CD4-positive, alpha-beta T cell treated with Interleukin-6 at 100 ng/mL for 8 hours (primary cell): ENCODE results near the gene ITGA2.

ENCODE experiments used
- DNase-seq: peaks from one replicate; pipeline ENCODE4 v3.0.0-alpha.2; 2020; ENCODE audit warnings: mixed read lengths, low spot score

Gene ITGA2

GRCh38 chr5:52988335-52989024 lies 672 bp upstream of the ITGA2 start:
- DNase-seq, result no peak

- DNase-seq, result peak; percentile 32
Measured at GRCh38 chr5:52989781-52990527, 802 bp downstream of the ITGA2 start.

GRCh38 chr5:52990528-52990925 lies 1.4 kb downstream of the ITGA2 start:
- DNase-seq, result no peak

DNA sequence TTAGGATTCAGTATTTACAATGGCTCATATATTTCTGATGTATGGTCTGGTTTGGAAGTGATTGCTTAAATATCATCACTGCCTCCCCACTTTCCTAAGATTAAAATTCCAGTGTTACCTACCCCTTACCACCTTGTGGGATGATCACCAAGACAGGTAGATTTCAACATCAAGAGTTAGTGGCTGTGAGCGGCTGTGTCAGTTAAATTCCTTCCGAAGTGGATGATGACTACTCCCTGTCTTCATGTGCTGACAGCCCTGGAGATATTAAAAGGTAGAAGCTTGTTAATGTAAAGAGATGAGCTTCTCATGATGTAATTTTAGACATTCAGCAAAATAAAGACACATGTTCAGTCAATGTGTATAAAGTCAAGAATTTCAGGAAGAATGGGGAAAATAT lies 4.2 kb downstream of the ITGA2 start:
- no peak for DNase-seq

DNA sequence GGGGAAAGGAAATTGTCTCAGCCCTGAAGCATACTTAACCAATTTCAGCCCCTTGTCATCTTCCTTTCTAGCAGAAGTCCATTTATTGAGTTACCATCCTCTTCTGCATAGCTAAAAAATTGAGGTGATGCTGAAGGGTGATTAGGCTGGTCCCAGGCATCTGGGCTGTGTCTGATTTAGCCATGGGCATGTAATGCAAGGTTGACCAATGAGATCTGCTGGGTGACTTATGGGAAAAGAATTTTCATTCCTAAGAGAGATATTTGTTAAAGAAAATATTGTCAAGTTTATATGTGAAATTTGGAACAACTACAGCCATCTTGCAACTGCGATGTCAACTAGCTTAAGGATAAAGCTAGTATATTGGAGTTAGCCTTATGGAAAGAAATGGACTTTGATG lies 5.1 kb downstream of the ITGA2 start:
- DNase-seq, result no peak

DNA sequence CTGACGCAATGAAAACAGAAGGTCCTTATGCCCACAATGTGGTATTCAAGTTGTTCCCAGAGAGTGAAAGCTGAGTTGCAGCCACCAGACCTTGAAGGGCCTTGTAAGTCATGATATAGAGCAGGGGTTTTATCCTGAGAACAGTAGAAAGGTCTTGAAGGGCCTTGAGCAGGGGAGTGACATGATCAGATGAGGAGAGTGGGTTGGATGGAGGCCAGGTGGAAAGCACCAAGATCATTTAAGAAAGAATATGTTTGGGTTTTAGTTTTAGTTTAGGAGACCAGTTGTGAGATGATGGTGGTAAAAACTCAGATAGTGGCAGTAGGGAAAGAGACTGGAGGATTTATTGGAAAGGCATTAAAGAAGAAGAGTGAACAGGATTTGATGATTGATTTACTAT lies 5.9 kb downstream of the ITGA2 start:
- no peak for DNase-seq

- no peak for DNase-seq
Measured at GRCh38 chr5:52995914-52996313, 6.8 kb downstream of the ITGA2 start.

- no peak for DNase-seq
Measured at GRCh38 chr5:52996979-52997378, 7.8 kb downstream of the ITGA2 start.

- DNase-seq, result no peak
Measured at GRCh38 chr5:52997424-52997823, 8.3 kb downstream of the ITGA2 start.

DNA sequence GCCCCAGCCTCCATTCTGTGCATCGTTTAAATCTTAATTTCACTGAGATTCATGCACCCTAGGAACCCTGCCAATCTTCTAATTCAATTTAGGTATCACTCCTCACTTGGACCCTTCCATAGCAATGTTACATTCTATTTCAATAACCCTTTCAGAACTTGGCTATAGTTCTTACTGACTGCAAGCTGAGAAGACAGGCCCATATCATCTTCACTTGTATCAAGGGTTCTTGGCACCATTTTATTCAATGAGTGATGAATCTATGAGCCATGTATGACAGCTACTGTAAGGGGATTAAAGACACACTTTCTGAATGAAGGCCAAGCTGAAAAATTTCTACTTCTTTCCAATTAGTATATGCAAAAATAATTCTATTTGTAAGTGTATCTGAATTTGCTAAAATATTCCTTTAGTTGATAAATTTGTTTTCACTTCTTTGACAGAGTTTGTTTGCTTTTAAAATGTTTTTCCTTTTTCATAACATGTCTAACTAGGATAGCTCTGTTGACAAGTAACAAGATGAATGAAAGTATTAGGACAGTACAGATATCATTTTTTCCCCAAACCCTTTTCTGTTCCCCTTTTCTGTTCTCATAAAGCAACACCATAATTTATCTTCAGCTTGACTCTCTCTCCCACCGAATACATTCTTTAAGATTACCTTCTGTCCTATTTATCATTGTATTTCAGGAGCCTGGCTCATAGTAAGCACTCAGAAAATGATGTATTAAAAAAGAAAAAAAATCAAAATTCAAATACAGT lies 9.6 kb downstream of the ITGA2 start:
- no peak for DNase-seq

DNA sequence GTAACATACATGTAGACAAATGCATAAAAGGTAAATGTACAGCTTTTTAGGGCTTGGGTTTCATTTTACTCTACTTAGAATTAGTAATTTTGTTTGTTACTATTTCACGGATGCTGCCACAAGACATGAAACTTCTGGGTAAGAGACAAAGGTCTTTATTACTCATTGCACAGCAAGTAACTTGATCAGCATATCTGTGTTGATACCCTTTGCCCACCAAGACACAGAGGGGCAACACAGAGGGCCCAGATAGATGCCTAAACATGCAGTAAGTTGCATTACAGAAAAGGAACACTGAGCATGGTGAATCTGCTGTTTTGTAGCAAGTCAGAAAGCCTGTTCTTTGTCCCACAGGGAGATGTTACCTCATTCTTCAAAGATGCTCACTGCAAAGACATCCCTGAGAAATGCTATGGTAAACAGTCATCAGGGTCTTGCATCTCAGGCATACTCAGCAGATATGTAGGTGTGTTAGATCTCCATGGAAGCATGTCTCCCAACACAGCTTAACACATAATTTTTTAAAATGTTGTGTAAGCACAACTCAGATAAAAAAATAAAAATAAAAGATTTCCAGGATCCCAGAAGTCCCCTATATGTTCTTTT lies 10.3 kb downstream of the ITGA2 start:
- no peak for DNase-seq

DNA sequence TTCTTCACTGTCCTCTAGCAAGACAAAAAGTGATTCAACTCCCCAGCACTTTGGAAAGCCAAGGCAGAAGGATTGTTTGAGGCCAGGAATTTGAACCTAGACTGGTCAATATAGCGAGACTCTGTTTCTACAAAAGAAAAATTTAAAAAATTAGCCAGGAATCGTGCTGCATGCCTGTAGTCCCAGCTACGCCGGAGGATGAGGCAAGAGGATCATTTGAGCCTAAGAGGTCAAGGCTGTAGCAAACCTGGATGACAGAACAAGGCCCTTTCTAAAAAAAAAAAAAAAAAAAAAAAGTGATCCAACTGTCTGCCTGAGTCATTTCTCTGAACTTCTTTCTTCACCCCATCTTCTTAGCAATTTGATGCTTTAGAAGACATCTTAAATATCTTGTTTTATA lies 12.4 kb downstream of the ITGA2 start:
- no peak for DNase-seq

DNA sequence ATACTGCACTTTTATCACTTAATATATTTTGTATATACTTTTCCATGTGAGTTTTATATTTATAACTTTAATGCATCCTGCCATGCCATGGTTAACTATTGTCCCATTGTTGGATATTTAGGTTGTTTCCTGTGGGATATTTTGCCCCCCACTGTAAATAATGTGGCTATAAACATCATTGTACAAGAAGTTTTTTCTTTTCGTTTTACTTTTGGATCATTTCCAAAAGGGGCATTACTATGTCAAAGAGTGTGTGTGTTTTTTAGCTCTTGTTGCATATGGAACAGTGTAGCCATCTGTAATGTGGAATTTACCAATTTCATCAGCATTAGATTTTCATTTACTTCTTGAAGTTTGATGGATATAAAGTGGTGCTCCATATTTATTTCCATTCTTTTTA lies 13.3 kb downstream of the ITGA2 start:
- no peak for DNase-seq

- no peak for DNase-seq
Measured at GRCh38 chr5:53003144-53003543, 14.0 kb downstream of the ITGA2 start.

DNA sequence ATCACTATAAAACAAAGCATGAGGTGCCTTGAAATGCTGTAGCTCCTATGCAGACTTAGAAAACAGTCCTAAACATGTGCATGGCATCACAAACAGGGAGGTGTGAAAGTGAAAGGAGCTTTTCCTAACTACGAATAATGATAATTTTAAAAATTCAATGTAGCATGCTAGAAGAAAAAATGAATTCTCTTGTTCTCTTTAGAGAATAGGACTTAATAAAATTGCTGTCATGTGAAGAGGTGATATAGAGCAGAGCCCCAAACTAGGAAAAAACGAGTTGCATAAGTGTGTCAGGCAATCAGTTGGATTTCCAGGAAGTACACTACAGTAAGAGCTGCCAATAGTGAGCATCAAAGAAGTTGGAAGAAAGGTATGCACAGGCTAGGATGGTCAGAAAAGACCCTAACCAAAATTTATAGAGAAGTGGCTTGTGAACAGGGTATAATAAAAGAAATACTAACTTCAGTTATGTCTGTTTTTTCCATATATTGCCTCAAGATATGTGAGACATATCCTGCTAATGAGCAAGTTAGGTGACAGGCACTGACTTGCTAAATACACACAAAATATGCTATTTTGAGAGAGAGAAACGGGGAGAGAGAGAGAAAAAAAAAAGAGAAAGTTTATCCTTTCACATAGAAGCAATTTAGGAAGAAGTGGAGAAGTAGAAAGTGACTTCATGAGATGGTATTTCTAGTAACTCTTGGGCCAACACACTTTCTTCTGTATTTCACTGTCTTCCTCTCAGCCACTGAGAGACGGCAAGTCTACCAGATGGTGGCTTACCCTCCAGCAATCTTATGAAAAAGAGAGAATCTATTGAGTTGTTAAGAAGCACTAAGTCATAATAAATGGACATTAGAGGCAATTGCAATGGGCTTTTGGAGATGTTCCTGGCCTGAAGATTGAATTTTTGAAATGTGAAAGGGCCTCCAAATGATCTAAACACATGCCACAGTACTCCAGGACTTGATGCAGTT lies 18.0 kb downstream of the ITGA2 start:
- DNase-seq, result no peak

DNA sequence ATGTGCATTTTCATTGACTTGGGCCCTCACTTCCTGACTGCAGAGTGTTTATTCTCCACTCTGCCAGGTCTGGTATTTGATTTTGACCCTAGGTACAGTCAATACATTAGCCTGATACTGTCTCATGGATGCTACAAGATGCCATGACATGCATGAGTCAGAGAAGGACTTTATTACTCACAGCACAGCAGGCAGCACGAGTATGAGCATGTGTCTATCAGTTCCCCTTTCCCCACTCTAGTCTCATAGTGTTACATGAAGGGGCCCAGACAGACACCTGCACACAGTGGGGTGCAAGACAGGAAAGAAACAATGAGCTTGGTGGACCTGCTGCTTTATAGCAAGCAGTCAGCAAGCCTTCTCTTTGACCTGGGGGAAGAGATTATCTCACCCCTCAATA lies 19.6 kb downstream of the ITGA2 start:
- DNase-seq, result no peak

- DNase-seq, result no peak
Measured at GRCh38 chr5:53009816-53010215, 20.7 kb downstream of the ITGA2 start.

DNA sequence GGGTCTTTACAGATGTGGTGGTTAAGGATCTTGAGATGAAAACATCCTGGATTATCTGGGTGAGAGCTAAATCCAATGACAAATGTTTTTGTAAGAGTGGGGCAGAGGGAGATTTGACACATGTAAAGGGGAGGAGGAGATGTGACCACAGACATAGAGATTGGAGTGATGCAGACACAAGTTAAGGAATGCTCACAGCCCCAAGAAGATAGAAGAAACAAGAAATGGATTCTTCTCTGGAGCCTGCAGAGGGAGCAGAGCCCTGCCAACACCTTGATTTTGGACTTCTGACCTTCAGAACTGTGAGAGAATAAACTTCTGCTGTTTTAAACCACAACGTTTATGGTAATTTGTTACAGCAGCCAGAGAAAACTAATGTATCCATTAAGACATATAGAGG lies 21.7 kb downstream of the ITGA2 start:
- no peak for DNase-seq

DNA sequence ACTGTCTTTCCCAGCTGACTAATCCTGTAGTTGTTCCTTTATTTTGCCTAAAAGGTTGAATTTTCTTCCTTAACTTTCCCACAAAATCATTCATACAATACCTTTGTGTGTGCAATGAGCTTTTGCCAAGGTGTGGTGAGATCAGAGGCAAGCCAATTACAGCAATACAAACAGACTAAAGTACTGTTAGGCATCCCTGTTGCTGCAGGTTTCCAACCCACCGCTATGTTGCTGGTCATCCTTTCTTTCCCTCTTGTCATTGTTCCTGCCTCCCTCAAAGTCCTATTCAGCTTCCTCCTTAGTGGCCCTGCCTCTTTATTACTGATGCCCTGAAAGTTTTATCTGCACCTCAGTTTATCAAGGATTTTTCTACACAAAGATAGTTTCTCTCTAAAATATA lies 22.1 kb downstream of the ITGA2 start:
- no peak for DNase-seq

- DNase-seq, result no peak
Measured at GRCh38 chr5:53013857-53014256, 24.7 kb downstream of the ITGA2 start.

DNA sequence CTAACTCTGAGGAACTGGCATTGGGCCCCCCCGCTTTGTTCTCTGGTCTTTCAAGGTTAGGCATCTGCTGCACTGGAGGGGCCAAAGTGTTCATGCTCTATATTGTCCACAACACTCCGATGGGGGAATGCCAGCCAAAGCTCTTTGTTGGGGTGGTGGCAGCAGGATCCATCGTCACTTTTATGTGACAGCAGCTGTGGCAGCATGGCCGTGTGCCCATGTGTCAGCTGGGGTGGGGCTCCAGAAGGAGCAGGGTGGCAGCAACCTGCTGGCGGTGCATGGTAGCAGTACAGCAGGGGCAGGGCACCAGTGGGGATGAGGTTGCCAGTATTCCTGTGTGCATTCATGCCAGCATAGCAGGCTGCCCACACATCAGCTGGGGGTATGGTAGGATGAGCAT lies 28.2 kb downstream of the ITGA2 start:
- DNase-seq, result no peak
